ENCODE measurements around the gene EIF4E.
"Not testable (repeated sequence)": the region's sequence is repeated elsewhere in the genome, so short reads cannot be mapped to it uniquely, and the experiment has no call there.

EIF4E gene

DNA sequence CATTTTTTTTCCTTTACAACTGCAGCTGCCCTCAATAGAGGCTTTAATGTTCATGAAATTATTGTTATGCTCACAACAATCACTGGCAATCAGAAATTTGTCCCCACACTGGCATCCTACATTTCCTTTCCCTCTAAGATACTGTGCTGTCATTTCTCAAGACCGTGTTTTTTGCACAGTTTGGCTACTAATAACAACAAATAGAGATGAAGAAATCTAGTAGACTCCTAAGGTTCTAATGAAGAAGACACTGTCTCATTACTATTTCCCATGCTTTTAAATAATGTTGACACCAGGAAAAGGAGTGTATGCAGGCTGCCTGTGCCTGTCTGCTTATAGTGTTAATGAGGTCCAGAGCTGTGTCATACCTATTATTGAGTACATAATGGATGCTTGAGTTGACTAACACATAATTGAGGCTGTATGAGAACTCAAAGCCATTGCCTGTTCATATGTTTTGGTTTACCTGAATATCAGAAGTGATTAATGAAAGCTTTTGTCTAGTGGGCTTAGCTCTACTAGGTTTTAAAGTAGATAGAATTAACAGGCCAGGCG, 1.5 kb upstream of the EIF4E start:
- DNase-seq: peak; percentile 20

- peak; percentile 76 for DNase-seq
These were observed 671 bp upstream of the EIF4E start for GRCh38 chr4:98929341-98930267.

DNA sequence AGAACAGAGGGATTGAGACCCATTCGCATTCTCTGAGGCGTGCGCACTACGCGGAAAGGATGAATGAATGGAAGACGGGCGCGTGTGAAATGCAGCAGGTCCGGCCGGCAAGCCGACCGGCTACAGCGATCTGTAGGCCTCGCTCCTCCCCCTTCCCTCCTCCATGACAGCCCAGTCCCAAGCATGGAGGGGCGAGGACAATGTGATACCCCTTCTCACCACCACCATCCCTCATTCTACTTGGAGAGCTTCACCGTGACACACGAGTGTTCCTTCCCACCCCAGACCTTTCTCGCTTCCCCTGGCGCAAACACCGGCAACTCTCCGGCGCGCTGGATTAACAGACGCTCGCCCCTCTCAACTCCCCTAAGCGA, 815 bp downstream of the EIF4E start:
- DNase-seq: peak; percentile 89

GRCh38 chr4:98926257-98926656, 2.7 kb downstream of the EIF4E start:
- DNase-seq: not testable (repeated sequence)

GRCh38 chr4:98921292-98921691, 7.6 kb downstream of the EIF4E start:
- no peak for DNase-seq

GRCh38 chr4:98919996-98920395, 8.9 kb downstream of the EIF4E start:
- DNase-seq: peak; percentile 20

GRCh38 chr4:98910728-98911127, 18.2 kb downstream of the EIF4E start:
- DNase-seq: not testable (repeated sequence)

GRCh38 chr4:98909646-98910401, 19.1 kb downstream of the EIF4E start:
- DNase-seq: no peak

- DNase-seq: no peak
These were observed 20.1 kb downstream of the EIF4E start for GRCh38 chr4:98908703-98909262.

DNA sequence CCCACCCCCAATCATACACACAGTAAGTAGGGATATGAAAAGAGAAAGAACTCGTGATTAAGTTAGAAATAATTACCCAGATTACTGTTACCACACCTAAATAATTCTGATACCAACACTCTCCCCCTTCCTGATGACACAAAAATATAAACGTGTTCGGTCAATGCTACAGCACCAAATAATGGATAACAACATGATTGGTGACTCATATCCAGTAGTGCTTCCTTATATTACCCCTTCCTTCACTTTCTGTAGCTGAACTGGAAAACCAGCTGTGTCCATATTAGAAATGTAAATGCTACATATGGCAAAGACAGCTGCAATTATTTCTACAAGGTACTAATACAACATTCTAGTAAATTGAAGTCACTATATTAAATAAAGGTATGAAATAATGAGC, 20.8 kb downstream of the EIF4E start:
- no peak for DNase-seq

DNA sequence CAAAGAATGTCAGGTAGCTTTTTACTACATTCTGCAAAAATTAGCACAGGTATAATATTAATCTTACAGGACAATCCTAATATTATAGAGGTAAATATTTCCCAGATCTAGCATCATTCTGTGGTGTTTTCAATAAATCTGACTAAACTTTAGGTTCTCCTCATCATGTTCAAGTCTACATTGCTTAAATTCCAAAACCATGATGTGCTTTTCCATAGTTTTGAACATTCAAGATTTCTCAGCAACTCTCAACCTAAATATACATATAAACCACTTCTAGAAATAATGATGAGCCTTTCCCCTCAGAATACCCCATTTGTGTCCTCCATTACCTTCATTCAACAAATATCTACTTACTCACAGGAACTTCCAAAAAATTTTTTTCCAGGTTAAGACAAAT, 23.1 kb downstream of the EIF4E start:
- DNase-seq: no peak

GRCh38 chr4:98905297-98905696, 23.6 kb downstream of the EIF4E start:
- no peak for DNase-seq

DNA sequence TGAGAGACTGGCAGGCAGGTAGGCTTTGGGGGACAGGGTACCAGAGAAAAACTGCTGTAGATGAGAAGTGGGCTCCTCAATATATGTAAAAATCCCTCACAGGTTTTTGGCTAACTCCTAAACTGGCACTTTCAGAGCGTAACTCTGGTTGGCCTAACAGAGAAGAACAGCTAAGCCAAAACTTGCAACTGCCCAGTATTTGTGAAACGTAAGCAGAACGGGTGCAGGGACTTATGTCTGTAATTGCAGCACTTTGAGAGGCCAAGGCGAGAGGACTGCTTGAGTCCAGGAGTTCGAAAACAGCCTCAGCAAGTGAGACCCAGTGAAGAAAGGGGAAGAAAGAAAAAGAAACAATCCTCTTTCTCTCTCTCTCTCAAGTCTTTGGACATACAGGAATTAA, 25.0 kb downstream of the EIF4E start:
- DNase-seq: no peak

- DNase-seq: no peak
These were observed 25.4 kb downstream of the EIF4E start for GRCh38 chr4:98903561-98903960.

- no peak for DNase-seq
These were observed 29.7 kb downstream of the EIF4E start for GRCh38 chr4:98899277-98899676.

DNA sequence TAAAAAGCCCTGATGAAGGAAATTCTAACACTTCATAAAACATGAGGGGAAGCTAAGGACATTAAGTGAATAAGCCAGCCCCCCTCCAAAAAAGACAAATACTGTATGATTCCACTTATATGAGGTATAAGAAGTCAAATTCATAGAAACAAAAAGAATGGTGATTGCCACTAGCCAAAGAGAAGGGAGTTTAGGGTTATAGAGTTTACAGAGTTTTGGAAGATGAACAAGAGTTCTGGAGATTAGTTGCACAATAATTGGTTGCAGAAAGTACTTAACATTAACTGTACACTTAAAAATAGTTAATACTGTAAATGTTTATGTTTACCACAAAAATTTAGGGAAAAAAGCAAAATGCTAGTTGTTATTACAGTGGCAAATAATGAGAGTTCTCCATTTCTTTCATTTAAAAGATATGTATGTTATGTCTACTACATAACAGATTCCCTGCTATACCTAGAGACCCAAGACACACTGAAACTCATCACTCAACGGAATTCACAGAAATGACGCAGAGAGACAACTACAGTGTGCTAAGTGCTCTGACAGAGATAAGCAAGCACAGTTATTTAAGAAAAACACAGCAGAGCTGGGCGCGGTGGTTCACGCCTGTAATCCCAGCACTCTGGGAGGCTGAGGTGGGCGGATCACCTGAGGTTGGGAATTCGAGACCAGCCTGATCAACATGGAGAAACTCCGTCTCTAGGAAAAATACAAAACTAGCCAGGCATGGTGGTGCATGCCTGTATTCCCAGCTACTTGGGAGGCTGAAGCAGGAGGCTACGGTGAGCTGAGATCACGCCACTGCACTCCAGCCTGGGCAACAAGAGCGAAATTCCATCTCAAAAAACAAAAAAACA, 37.2 kb downstream of the EIF4E start:
- no peak for DNase-seq

DNA sequence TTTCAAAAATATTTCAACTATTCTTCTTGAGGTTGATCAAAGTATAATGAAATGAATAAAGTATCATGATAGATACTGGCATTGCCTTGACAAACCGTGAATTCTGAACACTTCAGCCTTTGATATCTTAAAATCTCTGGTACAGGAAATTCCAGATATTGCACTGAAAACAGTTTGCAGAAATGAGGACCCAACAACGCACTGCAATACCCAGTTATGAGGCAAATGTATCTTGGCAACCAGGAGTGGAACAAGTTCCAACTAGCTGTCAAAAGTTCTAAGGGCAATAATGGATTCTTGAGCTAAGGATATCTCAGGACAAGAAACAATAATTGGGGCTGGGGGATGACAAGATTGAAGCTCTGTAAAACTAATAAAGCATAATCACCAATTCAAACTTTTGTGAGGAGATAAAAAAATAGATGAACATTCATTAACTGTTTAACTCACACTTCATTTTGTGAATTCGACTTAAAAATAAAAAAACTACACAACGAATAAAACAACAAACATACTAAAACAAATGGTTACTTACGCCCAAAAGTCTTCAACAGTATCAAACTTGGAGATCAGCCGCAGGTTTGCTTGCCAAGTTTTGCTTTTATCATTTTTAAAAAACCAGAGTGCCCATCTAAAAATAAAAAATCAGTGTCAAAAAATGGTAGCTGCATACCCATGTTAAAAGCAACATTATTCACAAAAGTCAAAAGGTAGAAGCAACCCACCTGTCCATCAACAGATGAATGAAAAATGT, 38.1 kb downstream of the EIF4E start:
- DNase-seq: no peak

DNA sequence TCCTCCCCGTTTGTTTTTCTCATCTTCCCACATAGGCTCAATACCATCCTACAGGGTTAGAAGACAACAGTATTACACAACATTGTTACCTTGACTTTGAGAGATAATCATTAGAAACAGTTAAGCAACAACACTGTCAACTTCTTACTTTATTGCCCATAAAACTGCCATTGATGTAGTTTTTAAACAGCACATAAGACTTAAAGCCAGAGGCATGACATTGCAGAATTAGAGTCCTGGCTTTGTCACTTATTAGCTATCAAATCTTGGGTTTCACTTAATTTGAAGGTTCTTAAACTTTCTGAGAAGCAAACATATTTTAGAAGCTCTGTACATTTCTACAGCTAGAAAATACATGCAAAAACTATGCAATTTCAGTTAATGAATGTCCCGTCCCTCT, 41.8 kb downstream of the EIF4E start:
- DNase-seq: no peak

DNA sequence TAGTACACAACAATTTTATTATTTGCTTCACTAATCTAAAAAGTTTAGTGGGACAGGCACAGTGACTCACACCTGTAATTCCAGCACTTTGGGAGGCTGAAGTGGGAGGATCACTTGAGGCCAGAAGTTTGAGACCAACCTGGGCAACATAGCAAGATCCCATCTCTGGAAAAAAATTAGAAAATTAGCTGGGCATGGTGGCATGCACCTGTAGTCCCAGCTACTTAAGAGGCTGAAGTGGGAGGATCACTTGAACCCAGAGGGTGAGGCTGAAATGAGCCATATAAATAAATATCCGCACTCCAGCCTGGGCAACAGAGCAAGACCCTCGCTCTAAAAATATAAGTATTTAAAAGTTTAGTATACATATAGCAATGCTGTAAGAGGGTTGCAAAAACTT, 42.6 kb downstream of the EIF4E start:
- not testable (repeated sequence) for DNase-seq

DNA sequence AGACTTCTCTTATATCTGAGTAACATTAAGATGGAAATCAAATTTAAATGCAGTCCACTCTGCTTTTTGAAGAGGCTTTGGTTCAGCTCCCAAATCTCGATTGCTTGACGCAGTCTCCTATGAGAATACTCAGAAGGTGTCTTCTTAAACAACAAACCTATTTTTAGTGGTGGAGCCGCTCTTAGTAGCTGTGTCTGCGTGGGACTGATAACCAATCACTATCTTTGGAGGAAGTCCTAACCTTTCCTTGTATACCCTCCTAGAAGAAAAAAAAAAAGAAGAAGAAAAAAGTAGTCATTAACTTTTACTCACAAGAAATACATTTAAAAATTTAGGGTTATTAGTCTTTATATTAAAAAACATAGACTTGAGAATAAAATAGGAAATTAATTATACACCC, 48.0 kb downstream of the EIF4E start:
- peak; percentile 20 for DNase-seq

DNA sequence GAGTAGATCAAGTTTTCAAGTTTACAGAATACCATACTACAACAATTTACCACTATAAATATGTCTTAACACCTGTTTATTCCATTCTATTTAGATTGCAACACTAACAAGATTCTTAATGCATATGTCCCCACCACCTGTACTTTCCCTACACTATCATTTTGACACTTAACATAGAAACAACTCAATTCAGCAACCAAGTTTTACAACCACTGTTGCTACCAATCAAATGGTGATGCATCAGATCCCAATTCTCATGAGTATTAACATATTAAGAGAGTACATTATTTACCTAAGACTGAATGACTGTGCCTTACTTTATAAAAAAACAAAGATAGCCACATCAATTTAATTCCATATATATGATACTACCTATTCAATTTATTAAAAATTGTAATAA, 49.4 kb downstream of the EIF4E start:
- no peak for DNase-seq

- DNase-seq: peak; percentile 41
These were observed 55.9 kb downstream of the EIF4E start for GRCh38 chr4:98873059-98873458.

Measured in hematopoietic multipotent progenitor cell treated with erythropoietin and hydrocortisone succinate and interleukin-3 and kit ligand, for 8 days (in vitro differentiated cells).